ENCODE results near the gene SEMA5A.

SEMA5A gene

GRCh38 chr5:9473624-9474023, 72.3 kb downstream of the SEMA5A start:
- DNase-seq: no peak

DNA sequence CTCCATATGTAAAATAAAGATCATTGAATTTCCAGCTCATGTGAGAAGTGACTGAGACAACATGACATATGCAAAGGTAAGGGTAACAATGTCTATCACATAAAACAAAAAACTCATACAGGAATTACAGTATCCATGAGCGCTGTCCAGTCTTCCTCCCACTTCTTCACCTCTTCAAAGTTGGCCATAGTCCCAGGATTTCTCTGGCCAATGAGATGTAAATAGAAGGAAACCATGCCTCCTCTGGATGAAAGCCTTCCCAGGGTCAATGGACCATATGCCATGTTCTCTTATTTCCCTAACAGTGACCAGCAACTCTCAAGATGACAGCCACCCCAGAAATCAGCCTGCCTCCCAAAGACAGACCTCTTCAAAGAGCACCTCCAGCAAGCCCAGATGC, 75.5 kb downstream of the SEMA5A start:
- DNase-seq: no peak

DNA sequence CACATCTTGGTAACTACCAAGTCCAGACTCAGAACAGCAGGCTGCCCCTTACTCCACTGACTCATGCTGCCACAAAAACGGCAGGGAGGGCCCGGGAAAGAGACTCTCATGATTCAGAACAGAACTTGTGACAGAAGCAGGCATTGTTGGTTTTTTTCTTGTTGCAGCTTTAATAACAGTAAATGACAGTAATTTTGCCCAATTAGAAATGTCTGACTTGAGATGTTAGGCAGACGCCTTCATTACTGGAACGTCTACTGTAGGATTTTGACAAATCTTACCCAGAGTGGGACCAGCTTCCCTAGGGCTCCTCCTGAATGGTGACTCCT, 77.9 kb downstream of the SEMA5A start:
- DNase-seq: no peak

DNA sequence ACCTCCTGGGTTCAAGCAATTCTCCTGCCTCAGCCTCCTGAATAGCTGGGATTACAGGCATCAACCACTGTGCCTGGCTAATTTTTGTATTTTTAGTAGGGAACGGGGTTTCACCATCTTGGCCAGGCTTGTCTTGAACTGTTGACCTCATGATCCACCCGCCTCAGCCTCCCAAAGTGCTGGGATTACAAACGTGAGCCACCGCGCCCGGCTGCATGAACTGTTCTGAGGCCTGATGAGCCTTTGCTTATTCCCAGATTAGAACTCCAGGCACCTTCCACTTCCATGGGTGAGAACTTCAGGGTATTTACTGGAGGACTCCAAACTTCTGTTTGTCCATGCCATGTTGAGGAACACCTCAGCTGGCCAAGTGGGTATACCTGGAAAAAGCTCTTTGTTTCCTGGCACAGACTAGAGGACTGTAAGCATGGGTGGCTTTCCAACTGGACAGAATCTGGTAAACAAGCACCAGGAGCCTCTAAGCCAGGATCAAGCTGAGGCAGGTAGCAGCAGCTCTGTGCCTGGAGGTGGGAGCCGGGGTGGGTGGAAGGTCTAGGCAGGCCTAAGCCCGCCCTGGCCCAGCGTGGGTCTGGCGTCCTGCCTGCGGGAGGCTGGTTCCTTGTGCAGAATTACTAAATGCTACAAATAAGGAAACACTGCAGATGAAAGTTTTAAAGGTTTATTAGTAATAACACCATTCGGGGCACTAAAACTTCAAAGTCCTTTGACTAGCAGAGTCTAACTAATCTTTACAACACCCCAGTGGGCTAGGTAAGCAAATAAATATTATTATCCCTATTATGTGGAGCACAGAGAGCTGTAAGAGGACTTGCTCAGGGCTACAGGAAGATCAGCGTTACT, 78.4 kb downstream of the SEMA5A start:
- DNase-seq: no peak

GRCh38 chr5:9466697-9467096, 79.2 kb downstream of the SEMA5A start:
- DNase-seq: no peak

DNA sequence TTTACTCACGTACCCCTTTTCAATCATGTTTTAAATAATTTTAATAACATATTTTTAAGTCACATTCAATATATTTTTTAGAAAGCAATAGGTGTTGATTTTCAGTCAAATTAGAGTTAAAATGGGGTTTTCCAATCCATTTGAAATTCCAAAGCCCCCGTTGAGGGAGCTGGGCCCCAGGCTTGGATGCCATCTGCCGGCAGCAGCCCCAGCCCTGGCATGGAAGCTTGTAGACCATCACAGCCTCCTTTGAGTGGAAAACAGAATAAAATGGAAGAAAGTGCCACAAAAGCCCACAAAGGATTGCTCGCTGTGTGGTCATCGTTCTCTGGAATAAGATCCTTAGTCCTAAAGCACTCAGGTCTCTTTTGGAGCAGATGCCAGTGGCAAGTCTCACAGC, 81.4 kb downstream of the SEMA5A start:
- no peak for DNase-seq

- DNase-seq: no peak
Observed at GRCh38 chr5:9462109-9462508, 83.8 kb downstream of the SEMA5A start.

DNA sequence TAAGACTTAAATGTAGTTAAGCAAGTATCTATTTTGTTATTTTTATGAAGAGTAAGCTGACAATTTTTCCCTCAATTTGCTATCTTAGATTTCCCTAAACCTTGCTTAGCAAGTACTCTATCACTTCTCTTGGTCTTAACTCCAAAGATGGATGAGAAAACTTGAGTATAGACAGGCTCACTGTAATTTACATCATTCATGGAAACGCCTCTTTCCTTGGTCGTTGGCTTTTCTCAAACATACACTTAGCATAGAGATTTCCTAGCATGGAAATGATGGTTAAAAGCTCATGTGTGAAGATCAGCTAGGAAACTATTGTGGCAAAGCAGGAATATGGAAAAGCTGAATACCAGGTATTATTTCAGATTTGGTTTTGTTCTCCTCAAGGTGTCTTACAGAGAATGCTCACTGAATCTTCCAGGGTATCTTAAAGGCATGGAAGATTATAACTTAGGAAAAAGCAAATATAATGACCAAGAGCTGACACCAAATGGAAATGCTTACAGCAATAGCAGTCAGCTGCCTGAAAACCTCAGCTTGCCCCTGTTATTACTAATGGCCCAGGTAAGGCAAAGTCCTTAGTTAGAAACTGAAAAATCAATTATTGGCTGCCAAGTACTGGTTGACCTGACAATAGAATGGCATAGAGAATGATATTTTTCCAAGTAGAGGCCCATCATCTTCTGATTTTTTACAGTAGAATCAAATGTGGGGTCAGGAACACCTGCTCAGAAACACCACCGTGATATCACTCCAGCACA, 84.8 kb downstream of the SEMA5A start:
- DNase-seq: no peak

- DNase-seq: no peak
Observed at GRCh38 chr5:9456435-9457042, 89.3 kb downstream of the SEMA5A start.

GRCh38 chr5:9455826-9456434, 89.9 kb downstream of the SEMA5A start:
- DNase-seq: no peak

DNA sequence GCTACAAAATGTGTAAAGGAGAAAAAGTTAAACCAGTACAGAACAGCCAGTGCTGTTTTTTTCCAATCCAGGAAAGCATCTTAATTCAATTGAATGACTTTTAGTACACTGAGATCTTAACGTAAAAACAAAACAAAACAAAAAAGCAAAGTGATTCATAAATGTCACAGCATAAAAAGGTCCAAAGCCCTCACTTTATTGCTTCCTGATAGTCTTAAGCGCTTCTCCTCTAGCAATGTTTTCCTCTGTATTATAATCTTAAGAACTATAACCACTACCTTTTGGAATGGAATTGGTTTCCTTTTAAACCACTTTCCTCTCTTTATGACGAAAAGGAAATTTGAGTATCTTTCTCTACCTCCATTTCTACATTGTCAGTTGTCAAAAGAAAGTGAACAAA, 91.4 kb downstream of the SEMA5A start:
- no peak for DNase-seq

GRCh38 chr5:9454012-9454481, 91.8 kb downstream of the SEMA5A start:
- DNase-seq: no peak

DNA sequence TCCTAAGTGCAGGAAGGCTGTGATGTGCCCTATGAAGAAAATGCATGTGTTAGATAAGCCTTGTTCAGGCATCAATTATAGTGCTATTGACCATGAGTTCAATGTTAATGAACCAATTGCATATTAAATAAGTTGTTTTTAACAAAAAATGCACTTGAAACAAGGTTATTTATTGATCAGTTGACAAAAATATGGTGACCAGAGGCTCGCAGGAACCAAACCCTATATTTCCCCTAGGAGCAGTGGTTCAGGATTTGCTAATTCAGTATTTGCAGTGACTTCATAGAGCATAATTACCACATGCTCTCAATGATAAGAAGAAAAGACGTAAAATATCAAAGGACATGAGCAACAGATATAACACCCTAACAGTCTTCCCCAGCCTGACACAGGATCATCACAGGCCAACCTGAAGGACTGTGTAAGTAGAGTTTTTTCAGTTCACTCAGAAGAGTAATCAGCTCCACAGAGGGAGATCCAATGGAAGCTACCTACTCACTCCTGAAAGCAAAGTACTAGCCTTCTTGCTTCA, 92.3 kb downstream of the SEMA5A start:
- DNase-seq: no peak

GRCh38 chr5:9452181-9452580, 93.7 kb downstream of the SEMA5A start:
- no peak for DNase-seq

- DNase-seq: no peak
Observed at GRCh38 chr5:9451037-9451436, 94.8 kb downstream of the SEMA5A start.

DNA sequence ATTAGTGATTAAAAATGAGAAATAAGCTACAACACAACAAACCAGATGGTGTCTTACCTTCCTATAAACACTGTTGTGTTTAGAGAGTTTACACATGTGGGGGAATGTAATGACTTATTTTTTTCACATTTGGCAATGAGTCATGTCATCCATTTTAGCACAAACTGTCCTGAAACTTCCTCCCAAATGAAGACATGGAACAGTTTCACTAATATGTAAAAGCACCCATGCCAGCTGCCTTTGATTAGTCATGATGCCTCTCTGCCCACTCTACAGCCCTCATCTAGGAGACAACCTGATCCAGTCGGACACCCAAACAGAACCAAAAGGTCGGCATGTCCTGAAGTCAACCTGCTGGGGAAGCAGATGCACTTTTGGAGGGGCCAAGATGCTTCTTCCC, 98.2 kb downstream of the SEMA5A start:
- no peak for DNase-seq

DNA sequence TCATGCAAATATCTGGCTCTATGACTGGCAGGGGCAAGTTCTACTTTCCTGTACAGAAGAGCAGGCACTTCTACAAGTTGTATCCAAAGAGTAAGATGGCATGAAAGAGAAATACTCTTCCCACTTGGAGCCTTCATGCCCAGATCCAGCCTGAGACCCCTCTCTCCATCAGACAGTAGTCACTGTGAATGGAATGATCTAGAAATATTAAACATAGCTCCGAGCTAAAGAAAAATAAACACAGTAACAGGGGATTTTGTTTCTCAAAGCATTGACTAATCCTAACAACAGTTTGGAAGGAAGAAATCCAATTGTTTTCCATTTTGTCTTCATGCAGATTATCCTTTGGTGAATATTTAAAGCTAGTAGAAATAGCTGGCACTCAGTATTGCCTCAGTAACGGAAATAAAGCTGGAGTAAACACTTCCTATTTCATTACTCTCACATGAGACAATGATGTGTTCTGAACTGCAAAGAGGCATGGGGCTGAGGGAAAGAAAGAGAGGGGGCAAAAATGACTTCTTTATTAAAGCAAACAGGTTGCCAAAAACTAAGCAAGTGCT, 100.0 kb downstream of the SEMA5A start:
- DNase-seq: no peak

DNA sequence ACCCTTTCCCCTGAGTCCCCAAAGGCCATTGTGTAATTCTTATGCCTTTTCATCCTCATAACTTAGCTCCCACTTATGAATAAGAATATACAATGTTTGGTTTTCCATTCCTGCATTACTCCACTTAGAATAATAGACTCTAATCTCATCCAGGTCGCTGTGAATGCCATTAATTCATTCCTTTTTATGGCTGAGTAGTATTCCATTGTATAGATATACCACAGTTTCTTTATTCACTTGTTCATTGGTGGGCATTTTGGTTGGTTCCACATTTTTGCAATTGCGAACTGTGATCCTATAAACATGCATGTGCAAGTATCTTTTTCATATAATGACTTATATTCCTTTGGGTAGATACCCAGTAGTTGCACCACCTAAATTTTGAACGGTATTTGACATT, 101.5 kb downstream of the SEMA5A start:
- no peak for DNase-seq

GRCh38 chr5:9441610-9442009, 104.3 kb downstream of the SEMA5A start:
- no peak for DNase-seq

- DNase-seq: no peak
Observed at GRCh38 chr5:9440517-9440916, 105.4 kb downstream of the SEMA5A start.

GRCh38 chr5:9439531-9440292, 106.2 kb downstream of the SEMA5A start:
- DNase-seq: no peak
